ENCODE measurements around the gene RNFT2. TPM values are rescaled to one million over a fixed set of nuclear protein-coding genes. Genes with fewer than 3 reads are reported as not detected.
A peak's percentile ranks its signal among the peaks of the same experiment; 100 is the strongest.

Gene RNFT2
- total RNA-seq, 5 donors from 2014 or later (not counting 1 experiment from before 2014, with no cell fraction given) = 5.1 to 7.6 (median 6.9) TPM

- Histone ChIP-seq H3K9me3 (no peaks in the 10 kb centered on the region), H3K4me1 (ENCODE audit: control insufficient read depth in 1 of 2, extremely low read depth in 1 of 2, insufficient read depth in 2 of 2, low read length in 2 of 2) (no peaks in the 10 kb centered on the region), H3K4me3 (ENCODE audit: control insufficient read depth in 1 of 2, extremely low read depth in 1 of 2, low read length in 1 of 2) (no peak overlapping the region), H3K27ac (ENCODE audit: low read length) (no peak overlapping the region), H3K36me3 (ENCODE audit: control insufficient read depth in 2 of 2, extremely low read depth in 1 of 2, insufficient read depth in 1 of 2, low read length in 1 of 2) (no peaks in the 10 kb centered on the region), H3K27me3 (replicated peaks in 1 of 2; ENCODE audit: control insufficient read depth in 2 of 2, extremely low read depth in 1 of 2, insufficient read depth in 2 of 2, low read length in 1 of 2) (peaks cover 0 to 46% of the 10 kb centered on the region in 2 experiments)
- peaks cover 32 to 43% of the 10 kb centered on the region in 2 donors for H3K27me3 Mint-ChIP-seq
- H3K36me3 Mint-ChIP-seq = no peaks in the 10 kb centered on the region
- no peak overlapping the region for H3K27ac Mint-ChIP-seq
- ChIA-PET CTCF (interaction anchor here in 1 of 2 donors (0.6 to 1.0 kb wide), 2 partner anchors 16 to 664 kb away, joined by 3 to 4 read pairs; no protein-coding TSS in a partner anchor), POLR2A (interaction anchor here (0.7 to 0.8 kb wide), 2 partner anchors 14 to 87 kb away, joined by 3 to 5 read pairs; no protein-coding TSS in a partner anchor)
- no peaks in the 10 kb centered on the region for H3K9me3 Mint-ChIP-seq
- no peak overlapping the region for H3K4me3 Mint-ChIP-seq
- WGBS (ENCODE audit: insufficient coverage) = 60% methylated on average over 1 of the region's 3 CpGs
- peaks cover 6 to 12% (median 10%) of the 10 kb centered on the region in 3 donors for H3K4me1 Mint-ChIP-seq
- no peak for DNase-seq
- ATAC-seq (replicated peaks in 1 of 4) = no peak
Measured at GRCh38 chr12:116692605-116693004, 45.5 kb upstream of the RNFT2 start.

GRCh38 chr12:116693286-116694227 is 44.6 kb upstream of the RNFT2 start:
- Mint-ChIP-seq H3K27ac (no peak overlapping the region), H3K27me3 (peaks cover 32 to 43% of the 10 kb centered on the region in 2 donors), H3K36me3 (no peaks in the 10 kb centered on the region), H3K4me1 (peaks cover 6 to 12% (median 10%) of the 10 kb centered on the region in 3 donors), H3K4me3 (peak overlapping the region in 1 of 3 donors; percentile 42), H3K9me3 (no peaks in the 10 kb centered on the region)
- Histone ChIP-seq H3K36me3 (ENCODE audit: control insufficient read depth in 2 of 2, extremely low read depth in 1 of 2, insufficient read depth in 1 of 2, low read length in 1 of 2) (no peaks in the 10 kb centered on the region), H3K27me3 (replicated peaks in 1 of 2; ENCODE audit: control insufficient read depth in 2 of 2, extremely low read depth in 1 of 2, insufficient read depth in 2 of 2, low read length in 1 of 2) (peaks cover 0 to 46% of the 10 kb centered on the region in 2 experiments), H3K4me3 (ENCODE audit: control insufficient read depth in 1 of 2, extremely low read depth in 1 of 2, low read length in 1 of 2) (no peak overlapping the region), H3K27ac (ENCODE audit: low read length) (no peak overlapping the region), H3K9me3 (no peaks in the 10 kb centered on the region), H3K4me1 (ENCODE audit: control insufficient read depth in 1 of 2, extremely low read depth in 1 of 2, insufficient read depth in 2 of 2, low read length in 2 of 2) (no peaks in the 10 kb centered on the region)
- ATAC-seq (replicated peaks in 1 of 4) (peak in 1 of 4 experiments; percentile 12), DNase-seq (no peak)
- ChIA-PET CTCF (interaction anchor here (0.5 to 1.0 kb wide), 3 partner anchors 15 to 198 kb away, joined by 3 to 9 read pairs (median 6); no protein-coding TSS in a partner anchor), POLR2A (interaction anchor here in 1 of 2 donors (0.8 kb wide), 1 partner anchor 13 kb away, joined by 5 read pairs; no protein-coding TSS in a partner anchor)
- 66% methylated on average over 26 of the region's 34 CpGs for WGBS (ENCODE audit: insufficient coverage)

- Mint-ChIP-seq H3K4me1 (peaks cover 6 to 12% (median 10%) of the 10 kb centered on the region in 3 donors), H3K27ac (no peak overlapping the region), H3K4me3 (no peak overlapping the region), H3K9me3 (no peaks in the 10 kb centered on the region), H3K36me3 (no peaks in the 10 kb centered on the region), H3K27me3 (peaks cover 31 to 43% of the 10 kb centered on the region in 2 donors)
- Histone ChIP-seq H3K9me3 (no peaks in the 10 kb centered on the region), H3K4me3 (ENCODE audit: control insufficient read depth in 1 of 2, extremely low read depth in 1 of 2, low read length in 1 of 2) (no peak overlapping the region), H3K4me1 (ENCODE audit: control insufficient read depth in 1 of 2, extremely low read depth in 1 of 2, insufficient read depth in 2 of 2, low read length in 2 of 2) (no peaks in the 10 kb centered on the region), H3K27me3 (replicated peaks in 1 of 2; ENCODE audit: control insufficient read depth in 2 of 2, extremely low read depth in 1 of 2, insufficient read depth in 2 of 2, low read length in 1 of 2) (peaks cover 0 to 46% of the 10 kb centered on the region in 2 experiments), H3K27ac (ENCODE audit: low read length) (no peak overlapping the region), H3K36me3 (ENCODE audit: control insufficient read depth in 2 of 2, extremely low read depth in 1 of 2, insufficient read depth in 1 of 2, low read length in 1 of 2) (no peaks in the 10 kb centered on the region)
- CTCF ChIA-PET = no interaction called here
- ATAC-seq (replicated peaks in 1 of 4) (no peak), DNase-seq (no peak)
- WGBS (ENCODE audit: insufficient coverage) = 57% methylated on average over 17 of the region's 22 CpGs
- POLR2A ChIA-PET = no interaction called here
Measured at GRCh38 chr12:116694653-116695463, 43.3 kb upstream of the RNFT2 start.

- ChIA-PET POLR2A (no interaction called here), CTCF (no interaction called here)
- peaks cover 6 to 12% (median 10%) of the 10 kb centered on the region in 3 donors for H3K4me1 Mint-ChIP-seq
- Histone ChIP-seq H3K27ac (ENCODE audit: low read length) (no peak overlapping the region), H3K27me3 (replicated peaks in 1 of 2; ENCODE audit: control insufficient read depth in 2 of 2, extremely low read depth in 1 of 2, insufficient read depth in 2 of 2, low read length in 1 of 2) (peaks cover 0 to 46% of the 10 kb centered on the region in 2 experiments), H3K4me1 (ENCODE audit: control insufficient read depth in 1 of 2, extremely low read depth in 1 of 2, insufficient read depth in 2 of 2, low read length in 2 of 2) (no peaks in the 10 kb centered on the region), H3K36me3 (ENCODE audit: control insufficient read depth in 2 of 2, extremely low read depth in 1 of 2, insufficient read depth in 1 of 2, low read length in 1 of 2) (no peaks in the 10 kb centered on the region), H3K4me3 (ENCODE audit: control insufficient read depth in 1 of 2, extremely low read depth in 1 of 2, low read length in 1 of 2) (no peak overlapping the region), H3K9me3 (no peaks in the 10 kb centered on the region)
- H3K27me3 Mint-ChIP-seq = peaks cover 27 to 43% of the 10 kb centered on the region in 2 donors
- no peak for ATAC-seq (replicated peaks in 1 of 4)
- no peaks in the 10 kb centered on the region for H3K36me3 Mint-ChIP-seq
- 22% methylated on average over 1 of the region's 3 CpGs for WGBS (ENCODE audit: insufficient coverage)
- no peak overlapping the region for H3K27ac Mint-ChIP-seq
- H3K9me3 Mint-ChIP-seq = no peaks in the 10 kb centered on the region
- no peak for DNase-seq
- H3K4me3 Mint-ChIP-seq = no peak overlapping the region
Measured at GRCh38 chr12:116695464-116695725, 42.7 kb upstream of the RNFT2 start.

GRCh38 chr12:116697305-116697704 is 40.8 kb upstream of the RNFT2 start:
- no peak overlapping the region for H3K27ac Mint-ChIP-seq
- Histone ChIP-seq H3K36me3 (ENCODE audit: control insufficient read depth in 2 of 2, extremely low read depth in 1 of 2, insufficient read depth in 1 of 2, low read length in 1 of 2) (no peaks in the 10 kb centered on the region), H3K4me3 (ENCODE audit: control insufficient read depth in 1 of 2, extremely low read depth in 1 of 2, low read length in 1 of 2) (no peak overlapping the region), H3K27me3 (replicated peaks in 1 of 2; ENCODE audit: control insufficient read depth in 2 of 2, extremely low read depth in 1 of 2, insufficient read depth in 2 of 2, low read length in 1 of 2) (peaks cover 0 to 43% of the 10 kb centered on the region in 2 experiments), H3K9me3 (no peaks in the 10 kb centered on the region), H3K4me1 (ENCODE audit: control insufficient read depth in 1 of 2, extremely low read depth in 1 of 2, insufficient read depth in 2 of 2, low read length in 2 of 2) (no peaks in the 10 kb centered on the region), H3K27ac (ENCODE audit: low read length) (no peak overlapping the region)
- WGBS (ENCODE audit: insufficient coverage) = 100% methylated on average over 1 of the region's 7 CpGs
- ChIA-PET CTCF (interaction anchor here in 1 of 2 donors (0.7 kb wide), 1 partner anchor 32 kb away, joined by 4 read pairs; no protein-coding TSS in a partner anchor), POLR2A (no interaction called here)
- peaks cover 24 to 36% of the 10 kb centered on the region in 2 donors for H3K27me3 Mint-ChIP-seq
- ATAC-seq (replicated peaks in 1 of 4) (no peak), DNase-seq (peak in 1 of 35 experiments; percentile 8)
- H3K9me3 Mint-ChIP-seq = no peaks in the 10 kb centered on the region
- peaks cover 6 to 12% (median 10%) of the 10 kb centered on the region in 3 donors for H3K4me1 Mint-ChIP-seq
- no peak overlapping the region for H3K4me3 Mint-ChIP-seq
- no peaks in the 10 kb centered on the region for H3K36me3 Mint-ChIP-seq

- peaks cover 22 to 33% of the 10 kb centered on the region in 2 donors for H3K27me3 Mint-ChIP-seq
- H3K9me3 ChIP-seq = no peaks in the 10 kb centered on the region
- DNase-seq (no peak), ATAC-seq (replicated peaks in 1 of 4) (no peak)
- H3K27me3 ChIP-seq (replicated peaks in 1 of 2; ENCODE audit: control insufficient read depth in 2 of 2, extremely low read depth in 1 of 2, insufficient read depth in 2 of 2, low read length in 1 of 2) = peaks cover 0 to 40% of the 10 kb centered on the region in 2 experiments
- CTCF ChIA-PET = interaction anchor here in 1 of 2 donors (0.7 to 0.9 kb wide), 2 partner anchors 33 to 258 kb away, joined by 3 to 4 read pairs; no protein-coding TSS in a partner anchor
- POLR2A ChIA-PET = no interaction called here
- H3K27ac Mint-ChIP-seq = no peak overlapping the region
- H3K27ac ChIP-seq (ENCODE audit: low read length) = no peak overlapping the region
- H3K9me3 Mint-ChIP-seq = no peaks in the 10 kb centered on the region
- H3K4me3 ChIP-seq (ENCODE audit: control insufficient read depth in 1 of 2, extremely low read depth in 1 of 2, low read length in 1 of 2) = no peak overlapping the region
- no peaks in the 10 kb centered on the region for H3K4me1 ChIP-seq (ENCODE audit: control insufficient read depth in 1 of 2, extremely low read depth in 1 of 2, insufficient read depth in 2 of 2, low read length in 2 of 2)
- H3K4me1 Mint-ChIP-seq = peaks cover 6 to 12% (median 10%) of the 10 kb centered on the region in 3 donors
- no peaks in the 10 kb centered on the region for H3K36me3 Mint-ChIP-seq
- H3K36me3 ChIP-seq (ENCODE audit: control insufficient read depth in 2 of 2, extremely low read depth in 1 of 2, insufficient read depth in 1 of 2, low read length in 1 of 2) = no peaks in the 10 kb centered on the region
- 74% methylated on average over 7 of the region's 11 CpGs for WGBS (ENCODE audit: insufficient coverage)
- H3K4me3 Mint-ChIP-seq = no peak overlapping the region
Measured at GRCh38 chr12:116697716-116698115, 40.4 kb upstream of the RNFT2 start.

Data from T-cell (primary cell).